H1 (cell line): ENCODE measurements around the gene TFDP1. TPM values are rescaled to one million over a fixed set of nuclear protein-coding genes. Genes with fewer than 3 reads are reported as not detected.
A peak's percentile ranks its signal among the peaks of the same experiment; 100 is the strongest.

Experiments used
- CTCF ChIA-PET: fragments of 300-600 bp; sonication (Branson Sonifier 250); formaldehyde crosslinking; loops from one replicate; lab custom pipeline; 2021; ENCODE audit not compliant: partially characterized antibody; lab: Charles Lee
- POLR2A ChIA-PET: fragments of 300-600 bp; sonication (Branson Sonifier 250); formaldehyde crosslinking; loops from one replicate; lab custom pipeline; 2021; ENCODE audit warnings: inconsistent platforms; ENCODE audit not compliant: partially characterized antibody; lab: Charles Lee
- DNase-seq, 2 experiments: peaks; one replicate each; pipeline versions ENCODE4 v3.0.0 to v3.0.0-alpha.2; 2010 to 2022; ENCODE audit warnings: low spot score in 2 of 2, low read depth in 1 of 2, mixed read lengths in 1 of 2
- FAIRE-seq: peaks from 2 replicates; lab custom pipeline; 2011; peaks lifted over from hg19 to GRCh38; lab: Jason Lieb, UNC
- H2AFZ ChIP-seq: 2 replicates; pipeline ENCODE4 v1.8.1; 2012; ENCODE audit warnings: low read length, inconsistent platforms
- H2AK5ac ChIP-seq: 2 replicates; pipeline ENCODE4 v1.6.1; 2013; ENCODE audit warnings: low read depth, low read length
- H2BK120ac ChIP-seq: replicated peaks from 2 replicates; pipeline ENCODE3; 2013; ENCODE audit warnings: low read depth, low read length, inconsistent platforms
- H2BK12ac ChIP-seq: 2 replicates; pipeline ENCODE4 v1.6.1; 2013; ENCODE audit warnings: low read depth, low read length
- H2BK15ac ChIP-seq: 2 replicates; pipeline ENCODE4 v1.6.1; 2013; ENCODE audit warnings: low read length
- H2BK20ac ChIP-seq: 2 replicates; pipeline ENCODE4 v1.6.1; 2013; ENCODE audit warnings: low read length
- H2BK5ac ChIP-seq: 2 replicates; pipeline ENCODE4 v1.6.1; 2013; ENCODE audit warnings: low read depth, low read length
- H3K14ac ChIP-seq: 2 replicates; pipeline ENCODE4 v1.6.1; 2013; ENCODE audit warnings: inconsistent platforms; ENCODE audit not compliant: insufficient read length
- H3K18ac ChIP-seq: 2 replicates; pipeline ENCODE4 v1.6.1; 2013; ENCODE audit warnings: low read length; ENCODE audit errors: extremely low read depth
- H3K23ac ChIP-seq: 2 replicates; pipeline ENCODE4 v1.6.1; 2013; ENCODE audit warnings: inconsistent platforms; ENCODE audit not compliant: insufficient read length
- H3K23me2 ChIP-seq: 2 replicates; pipeline ENCODE4 v1.6.1; 2013; ENCODE audit warnings: low read depth, low read length
- H3K27ac ChIP-seq: 2 replicates; pipeline ENCODE4 v1.6.1; 2011; ENCODE audit warnings: low read depth, low read length, inconsistent platforms
- H3K27me3 ChIP-seq, 4 experiments: replicated peaks in 1 of 4; 1 replicate in 1 of 4; 2 replicates in 3 of 4; pipeline versions ENCODE4 v1.6.1 to v1.8.1; 2011 to 2013; ENCODE audit warnings: low read length in 3 of 4, mild to moderate bottlenecking in 3 of 4, inconsistent platforms in 2 of 4, mixed read lengths in 2 of 4, moderate library complexity in 1 of 4; ENCODE audit not compliant: control insufficient read depth in 3 of 4, insufficient read depth in 3 of 4; ENCODE audit errors: extremely low read depth in 1 of 4
- H3K36me3 ChIP-seq, 4 experiments: 2 replicates each; pipeline versions ENCODE4 v1.6.1 to v1.8.1; 2011 to 2013; ENCODE audit warnings: mild to moderate bottlenecking in 4 of 4, low read length in 3 of 4, moderate library complexity in 2 of 4, control low read depth in 1 of 4, inconsistent platforms in 1 of 4; ENCODE audit not compliant: insufficient read depth in 4 of 4, control insufficient read depth in 2 of 4
- H3K4ac ChIP-seq: replicated peaks from 2 replicates; pipeline ENCODE3; 2013; ENCODE audit warnings: low read length, low read depth, mixed read lengths, inconsistent platforms; ENCODE audit not compliant: insufficient read length
- H3K4me1 ChIP-seq, 4 experiments: replicated peaks in 1 of 4; 1 replicate in 1 of 4; 2 replicates in 3 of 4; pipeline versions ENCODE4 v1.6.1 to v1.8.1; 2011 to 2013; ENCODE audit warnings: low read length in 3 of 4, inconsistent platforms in 2 of 4, mixed read lengths in 1 of 4; ENCODE audit not compliant: insufficient read depth in 4 of 4, control insufficient read depth in 3 of 4
- H3K4me2 ChIP-seq, 2 experiments: 2 replicates each; pipeline versions ENCODE4 v1.6.1 to v1.8.1; 2011 to 2013; ENCODE audit warnings: low read depth in 2 of 2, low read length in 2 of 2, control low read depth in 1 of 2, inconsistent platforms in 1 of 2, mild to moderate bottlenecking in 1 of 2; ENCODE audit not compliant: insufficient read depth in 1 of 2
- H3K4me3 ChIP-seq, 4 experiments: fragments of 200-600, 300-600 bp in 1 of 4; sonication (generic), shearing (Covaris generic), sonication (Bioruptor Twin) in 1 of 4; 2 replicates each; pipeline versions ENCODE4 v1.5.1 to v1.8.1; 2011 to 2016; ENCODE audit warnings: low read length in 4 of 4, low read depth in 3 of 4, control low read depth in 2 of 4, inconsistent platforms in 2 of 4, mild to moderate bottlenecking in 2 of 4, mixed read lengths in 1 of 4, moderate library complexity in 1 of 4; ENCODE audit not compliant: insufficient read depth in 2 of 4; ENCODE audit errors: extremely low read depth in 1 of 4
- H3K56ac ChIP-seq: replicated peaks from 2 replicates; pipeline ENCODE3; 2013; ENCODE audit warnings: low read depth, mild to moderate bottlenecking, mixed read lengths, low read length, inconsistent platforms; ENCODE audit not compliant: insufficient read length
- H3K79me1 ChIP-seq: 2 replicates; pipeline ENCODE4 v1.6.1; 2013; ENCODE audit warnings: low read depth, low read length, control low read depth
- H3K79me2 ChIP-seq, 2 experiments: 2 replicates each; pipeline versions ENCODE4 v1.6.1 to v1.8.1; 2012 to 2013; ENCODE audit warnings: low read length in 2 of 2, mild to moderate bottlenecking in 2 of 2, inconsistent platforms in 1 of 2; ENCODE audit not compliant: insufficient read depth in 2 of 2, control insufficient read depth in 1 of 2
- H3K9ac ChIP-seq, 4 experiments: replicated peaks in 1 of 4; 1 replicate in 1 of 4; 2 replicates in 3 of 4; pipeline versions ENCODE4 v1.6.1 to v1.8.1; 2011 to 2013; ENCODE audit warnings: low read depth in 3 of 4, low read length in 3 of 4, control low read depth in 2 of 4, mild to moderate bottlenecking in 2 of 4, moderate library complexity in 2 of 4, inconsistent platforms in 1 of 4; ENCODE audit errors: extremely low read depth in 1 of 4
- H3K9me3 ChIP-seq, 2 experiments: 2 replicates each; pipeline versions ENCODE4 v1.6.1 to v1.8.1; 2012 to 2013; ENCODE audit warnings: mild to moderate bottlenecking in 2 of 2, moderate library complexity in 2 of 2, control low read depth in 1 of 2, inconsistent platforms in 1 of 2, low read depth in 1 of 2, low read length in 1 of 2, mixed read lengths in 1 of 2; ENCODE audit not compliant: insufficient read depth in 2 of 2
- H4K20me1 ChIP-seq, 2 experiments: replicated peaks in 1 of 2; 2 replicates each; pipeline versions ENCODE3 to v1.8.1; 2011 to 2013; ENCODE audit warnings: inconsistent platforms in 2 of 2, low read length in 2 of 2, mild to moderate bottlenecking in 1 of 2; ENCODE audit not compliant: insufficient read depth in 2 of 2, control insufficient read depth in 1 of 2
- H4K5ac ChIP-seq: 2 replicates; pipeline ENCODE4 v1.6.1; 2013; ENCODE audit warnings: low read length, low read depth, mixed read lengths, inconsistent platforms; ENCODE audit not compliant: insufficient read length
- H4K8ac ChIP-seq: 2 replicates; pipeline ENCODE4 v1.8.0; 2013; ENCODE audit warnings: mild to moderate bottlenecking, moderate library complexity, low read length, inconsistent platforms; ENCODE audit not compliant: insufficient read depth; ENCODE audit errors: extremely low read depth
- H4K91ac ChIP-seq: replicated peaks from 2 replicates; pipeline ENCODE3; 2013; ENCODE audit warnings: low read length, mixed read lengths, inconsistent platforms; ENCODE audit not compliant: insufficient read length
- KDM1A ChIP-seq: fragments of 200-600, 300-600 bp; sonication (generic); IDR thresholded peaks from 2 replicates; pipeline ENCODE4 v1.7.1; 2016; ENCODE audit warnings: mild to moderate bottlenecking, low read length, borderline replicate concordance
- POLR2AphosphoS5 ChIP-seq: IDR thresholded peaks from 2 replicates; pipeline ENCODE4 v1.6.1; 2011; ENCODE audit warnings: low read depth, low read length
- SAP30 ChIP-seq: fragments of 300-600 bp; sonication (generic); IDR thresholded peaks from 2 replicates; pipeline ENCODE4 v1.7.1; 2012; ENCODE audit warnings: low read length, moderate library complexity, mild to moderate bottlenecking, inconsistent platforms; ENCODE audit not compliant: insufficient read depth, insufficient replicate concordance
- SP1 ChIP-seq: IDR thresholded peaks from 2 replicates; pipeline ENCODE4 v1.6.1; 2011; ENCODE audit warnings: low read depth, low read length
- SUZ12 ChIP-seq: fragments of 200-600 bp; sonication (generic); IDR thresholded peaks from 2 replicates; pipeline ENCODE4 v1.6.1; 2012; ENCODE audit warnings: mild to moderate bottlenecking, inconsistent platforms, low read length, moderate library complexity, mixed read lengths
- WGBS, 2 experiments: shearing (Covaris generic) in 1 of 2; methylation state at CpG; one replicate each; pipeline versions ENCODE4 v1.1.6 to v1.1.7; 2013 to 2015; ENCODE audit warnings: low lambda C conversion rate in 2 of 2, mixed read lengths in 2 of 2, inconsistent platforms in 1 of 2, low coverage in 1 of 2, missing lambda C conversion rate in 1 of 2; ENCODE audit not compliant: insufficient replicate concordance in 2 of 2, insufficient coverage in 1 of 2, insufficient read length in 1 of 2; ENCODE audit errors: extremely low coverage in 1 of 2, missing lambda C conversion rate in 1 of 2; 5-methylcytosine and 5-hydroxymethylcytosine counted together
- polyA plus RNA-seq, 7 experiments: library from polyadenylated mRNA; depleted of rRNA in 3 of 7; stranded (reverse) in 5 of 7; unstranded in 2 of 7; fragments of >200 nt in 5 of 7; fragments of 200-250 nt in 2 of 7; gene quantifications; 1 replicate in 5 of 7; 2 replicates in 1 of 7; 4 replicates in 1 of 7; pipeline versions ENCODE4 v1.2.1 to v1.2.3, GENCODE V29; 2011 to 2013; ENCODE audit warnings: missing spikeins in 2 of 7, mixed read lengths in 2 of 7
- total RNA-seq: library from RNA; stranded (reverse); fragmentation: NEBNext Ultra II Directional; extraction: Animal tissue kit (Norgen Biotek cat#: 25700); gene quantifications from 2 replicates; pipeline ENCODE4 v1.2.1, GENCODE V29; 2021
- TF ChIP-seq, protein P1 (sequence below): IDR thresholded peaks from 2 replicates; pipeline ENCODE4 v1.6.1; 2012; ENCODE audit warnings: inconsistent platforms

Gene TFDP1
- total and polyA plus RNA-seq, 2 of the 8 experiments (the other 6 are each of a cell fraction or from before 2014, with no cell fraction given) = 43.6 to 81.9 TPM

GRCh38 chr13:113557013-113557412, 27.5 kb upstream of the TFDP1 start:
- no peak overlapping the region for H4K8ac ChIP-seq
- H2BK5ac ChIP-seq = 0 out of 2 replicates have a peak overlapping the region, but pooled peaks have one; percentile 9
- no peaks in the 10 kb centered on the region for H3K27me3 ChIP-seq
- peak overlapping the region; percentile 92; the same call in 1 of the 2 replicates for H2BK15ac ChIP-seq
- 0 out of 8 replicates have a peak, but pooled peaks cover 0 to under 1% (median 0%) of the 10 kb centered on the region in 4 experiments for H3K36me3 ChIP-seq
- H3K4ac ChIP-seq = no peak overlapping the region
- no peak overlapping the region for H4K5ac ChIP-seq
- no peaks in the 10 kb centered on the region; the same call in 1 of the 2 replicates for H3K79me1 ChIP-seq
- H3K14ac ChIP-seq = no peak overlapping the region
- no peaks in the 10 kb centered on the region for H3K9me3 ChIP-seq
- H3K18ac ChIP-seq = no peak overlapping the region
- 91% methylated on average over 5 of the region's 5 CpGs; no CpG with 5 or more reads in 1 of the 2 experiments for WGBS, 2 experiments
- no peak overlapping the region for H2BK120ac ChIP-seq
- no peak for TF ChIP-seq KDM1A
- TF ChIP-seq POLR2AphosphoS5 = 0 out of 2 replicates have a peak, but pooled peaks have one; percentile 61
- no peak for TF ChIP-seq SAP30
- no peak for TF ChIP-seq SP1
- TF ChIP-seq SUZ12 = no peak
- TF ChIP-seq, protein P1, sequence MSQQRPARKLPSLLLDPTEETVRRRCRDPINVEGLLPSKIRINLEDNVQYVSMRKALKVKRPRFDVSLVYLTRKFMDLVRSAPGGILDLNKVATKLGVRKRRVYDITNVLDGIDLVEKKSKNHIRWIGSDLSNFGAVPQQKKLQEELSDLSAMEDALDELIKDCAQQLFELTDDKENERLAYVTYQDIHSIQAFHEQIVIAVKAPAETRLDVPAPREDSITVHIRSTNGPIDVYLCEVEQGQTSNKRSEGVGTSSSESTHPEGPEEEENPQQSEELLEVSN = no peak
- ChIA-PET CTCF (interaction anchor here (0.9 to 1.5 kb wide), 4 partner anchors 10 to 105 kb away, joined by 3 to 7 read pairs (median 4); no protein-coding TSS in a partner anchor), POLR2A (interaction anchor here (0.6 to 1.3 kb wide), 3 partner anchors 33 to 328 kb away, joined by 3 to 4 read pairs (median 4); no protein-coding TSS in a partner anchor)
- H3K23me2 ChIP-seq = peaks cover 2% of the 10 kb centered on the region; the same call in 1 of the 2 replicates
- H3K4me2 ChIP-seq = no peak overlapping the region
- H4K91ac ChIP-seq = no peak overlapping the region
- DNase-seq (no peak), FAIRE-seq (no peak)
- H3K23ac ChIP-seq = no peak overlapping the region
- no peak overlapping the region for H3K27ac ChIP-seq
- no peaks in the 10 kb centered on the region for H3K79me2 ChIP-seq
- H2AK5ac ChIP-seq = peak overlapping the region; percentile 82; the same call in 1 of the 2 replicates
- no peak overlapping the region for H2AFZ ChIP-seq
- H3K56ac ChIP-seq = no peak overlapping the region
- no peak overlapping the region for H3K4me3 ChIP-seq
- H3K9ac ChIP-seq = no peak overlapping the region
- H3K4me1 ChIP-seq = peaks cover 0 to 3% (median under 1%) of the 10 kb centered on the region in 4 experiments; a peak in 3 of 7 replicates
- H2BK20ac ChIP-seq = no peak overlapping the region
- no peak overlapping the region for H2BK12ac ChIP-seq
- peaks cover 0 to 7% of the 10 kb centered on the region in 2 experiments for H4K20me1 ChIP-seq
